Neural crest cell (in vitro differentiated cells): ENCODE measurements around the gene TUB. TPM values are rescaled to one million over a fixed set of nuclear protein-coding genes. Genes with fewer than 3 reads are reported as not detected.

ENCODE experiments used
- DNase-seq: peaks from one replicate; pipeline ENCODE4 v3.0.0; 2021; ENCODE audit warnings: low read depth, mixed read lengths, low spot score
- H3K27ac Mint-ChIP-seq: one replicate; pipeline ENCODE4 v1.8.0; 2021; ENCODE audit warnings: mild to moderate bottlenecking, mixed read lengths; ENCODE audit not compliant: unreplicated experiment
- H3K27me3 Mint-ChIP-seq: 2 replicates; pipeline ENCODE4 v1.8.0; 2021; ENCODE audit warnings: low read depth, mild to moderate bottlenecking, mixed read lengths
- H3K36me3 Mint-ChIP-seq: 2 replicates; pipeline ENCODE4 v1.8.0; 2021; ENCODE audit warnings: low read depth, mild to moderate bottlenecking, mixed read lengths
- H3K4me1 Mint-ChIP-seq: 2 replicates; pipeline ENCODE4 v1.8.0; 2021; ENCODE audit warnings: mixed read lengths
- H3K4me3 Mint-ChIP-seq: one replicate; pipeline ENCODE4 v1.8.0; 2021; ENCODE audit warnings: mild to moderate bottlenecking, mixed read lengths
- H3K9me3 Mint-ChIP-seq: 2 replicates; pipeline ENCODE4 v1.8.0; 2021; ENCODE audit warnings: mixed read lengths
- CTCF ChIP-seq: fragments of 200-600 bp; sonication (generic); conservative IDR thresholded peaks from 2 replicates; pipeline ENCODE4 v1.5.0; 2021; ENCODE audit warnings: antibody characterized with exemption, mild to moderate bottlenecking
- total RNA-seq: library from RNA; stranded (reverse); gene quantifications from 2 replicates; pipeline ENCODE4 v1.2.1, GENCODE V29; 2021

The TUB gene
- total RNA-seq, 1 donor from 2014 or later = 23.7 TPM

GRCh38 chr11:8040921-8041285 lies 40.1 kb upstream of the TUB start:
- H3K9me3 Mint-ChIP-seq = peaks cover 3% of the 10 kb centered on the region
- H3K27me3 Mint-ChIP-seq = peaks cover 33% of the 10 kb centered on the region
- H3K4me1 Mint-ChIP-seq = peaks cover 12% of the 10 kb centered on the region
- no peak overlapping the region for H3K4me3 Mint-ChIP-seq
- no peak for DNase-seq
- no peaks in the 10 kb centered on the region for H3K36me3 Mint-ChIP-seq
- no peak overlapping the region for H3K27ac Mint-ChIP-seq
- no peak for TF ChIP-seq CTCF

- Mint-ChIP-seq H3K27ac (no peak overlapping the region), H3K27me3 (peaks cover 39% of the 10 kb centered on the region), H3K9me3 (peaks cover 3% of the 10 kb centered on the region), H3K36me3 (no peaks in the 10 kb centered on the region), H3K4me1 (peaks cover 12% of the 10 kb centered on the region), H3K4me3 (no peak overlapping the region)
- no peak for DNase-seq
- no peak for TF ChIP-seq CTCF
Observed at GRCh38 chr11:8041576-8041975, 39.4 kb upstream of the TUB start.

GRCh38 chr11:8043756-8044155 lies 37.3 kb upstream of the TUB start:
- Mint-ChIP-seq H3K27me3 (peaks cover 36% of the 10 kb centered on the region), H3K4me1 (peaks cover under 1% of the 10 kb centered on the region), H3K4me3 (no peak overlapping the region), H3K36me3 (no peaks in the 10 kb centered on the region), H3K9me3 (peaks cover 3% of the 10 kb centered on the region), H3K27ac (no peak overlapping the region)
- DNase-seq = no peak
- TF ChIP-seq CTCF = no peak

GRCh38 chr11:8045839-8046238 lies 35.2 kb upstream of the TUB start:
- TF ChIP-seq CTCF = no peak
- Mint-ChIP-seq H3K4me1 (no peaks in the 10 kb centered on the region), H3K9me3 (peaks cover 3% of the 10 kb centered on the region), H3K36me3 (no peaks in the 10 kb centered on the region), H3K4me3 (no peak overlapping the region), H3K27ac (no peak overlapping the region), H3K27me3 (peaks cover 44% of the 10 kb centered on the region)
- no peak for DNase-seq

GRCh38 chr11:8047382-8047781 lies 33.6 kb upstream of the TUB start:
- Mint-ChIP-seq H3K4me1 (no peaks in the 10 kb centered on the region), H3K27me3 (peaks cover 49% of the 10 kb centered on the region), H3K27ac (no peak overlapping the region), H3K36me3 (no peaks in the 10 kb centered on the region), H3K9me3 (peaks cover 3% of the 10 kb centered on the region), H3K4me3 (no peak overlapping the region)
- TF ChIP-seq CTCF = no peak
- no peak for DNase-seq

GRCh38 chr11:8049084-8049483 lies 31.9 kb upstream of the TUB start:
- no peak overlapping the region for H3K4me3 Mint-ChIP-seq
- no peaks in the 10 kb centered on the region for H3K9me3 Mint-ChIP-seq
- H3K36me3 Mint-ChIP-seq = no peaks in the 10 kb centered on the region
- H3K27ac Mint-ChIP-seq = no peak overlapping the region
- H3K27me3 Mint-ChIP-seq = peaks cover 42% of the 10 kb centered on the region
- no peaks in the 10 kb centered on the region for H3K4me1 Mint-ChIP-seq
- no peak for DNase-seq
- no peak for TF ChIP-seq CTCF
